Raji (cell line): ENCODE data around the gene PRDM15.

Experiments used
- POLR2A ChIP-seq: IDR thresholded peaks from 2 replicates; pipeline ENCODE4 v1.6.1; 2011; ENCODE audit warnings: low read depth, low read length, control low read depth; ENCODE audit not compliant: insufficient read depth

The PRDM15 gene

GRCh38 chr21:41918561-41919358 is 39.6 kb upstream of the PRDM15 start:
- TF ChIP-seq POLR2A, result no peak

- TF ChIP-seq POLR2A, result no peak
Measured at GRCh38 chr21:41917531-41917930, 38.4 kb upstream of the PRDM15 start.

- no peak for TF ChIP-seq POLR2A
Measured at GRCh38 chr21:41916888-41917433, 37.8 kb upstream of the PRDM15 start.

GRCh38 chr21:41914965-41915364 is 35.8 kb upstream of the PRDM15 start:
- TF ChIP-seq POLR2A, result no peak

- no peak for TF ChIP-seq POLR2A
Measured at GRCh38 chr21:41914358-41914757, 35.2 kb upstream of the PRDM15 start.

GRCh38 chr21:41913230-41913629 is 34.1 kb upstream of the PRDM15 start:
- TF ChIP-seq POLR2A, result no peak

- no peak for TF ChIP-seq POLR2A
Measured at GRCh38 chr21:41908829-41909228, 29.7 kb upstream of the PRDM15 start.

- TF ChIP-seq POLR2A, result no peak
Measured at GRCh38 chr21:41907496-41908258, 28.5 kb upstream of the PRDM15 start.

GRCh38 chr21:41906770-41907169 is 27.6 kb upstream of the PRDM15 start:
- no peak for TF ChIP-seq POLR2A

GRCh38 chr21:41903559-41904351 is 24.6 kb upstream of the PRDM15 start:
- TF ChIP-seq POLR2A, result no peak

GRCh38 chr21:41902946-41903345 is 23.8 kb upstream of the PRDM15 start:
- no peak for TF ChIP-seq POLR2A

- no peak for TF ChIP-seq POLR2A
Measured at GRCh38 chr21:41901782-41902181, 22.6 kb upstream of the PRDM15 start.

GRCh38 chr21:41901099-41901498 is 22.0 kb upstream of the PRDM15 start:
- TF ChIP-seq POLR2A, result no peak

- TF ChIP-seq POLR2A, result no peak
Measured at GRCh38 chr21:41900401-41900800, 21.3 kb upstream of the PRDM15 start.
